Activated CD8-positive, alpha-beta T cell treated with anti-CD3 and anti-CD28 coated beads for 36 hours (primary cell): Measurements from ENCODE around the gene CD96. TPM values are rescaled to one million over a fixed set of nuclear protein-coding genes. Genes with fewer than 3 reads are reported as not detected.
"Not testable (repeated sequence)": the region's sequence is repeated elsewhere in the genome, so short reads cannot be mapped to it uniquely, and the experiment has no call there.

ENCODE experiments used
- ATAC-seq: fragments of 200-7000 bp; cut with Tn5 transposase; one replicate; pipeline ENCODE4 v1.10.0; 2021; ENCODE audit warnings: mild to moderate bottlenecking, moderate library complexity
- CTCF ChIA-PET: fragments of 350-600 bp; sonication (Branson Sonifier 250); formaldehyde crosslinking; loops from one replicate; lab custom pipeline; 2021; ENCODE audit warnings: antibody characterized with exemption; lab: Charles Lee
- POLR2A ChIA-PET: fragments of 350-600 bp; sonication (Branson Sonifier 250); formaldehyde crosslinking; loops from one replicate; lab custom pipeline; 2021; ENCODE audit warnings: antibody characterized with exemption; lab: Charles Lee
- DNase-seq: peaks from one replicate; pipeline ENCODE4 v3.0.0-alpha.2; 2020
- H3K27ac Mint-ChIP-seq: one replicate; pipeline ENCODE4 v1.8.0; 2021; ENCODE audit warnings: mild to moderate bottlenecking, mixed read lengths
- H3K27me3 Mint-ChIP-seq: one replicate; pipeline ENCODE4 v1.8.0; 2021; ENCODE audit warnings: mixed read lengths
- H3K36me3 Mint-ChIP-seq: one replicate; pipeline ENCODE4 v1.8.0; 2021; ENCODE audit warnings: low read depth, mixed read lengths
- H3K4me1 Mint-ChIP-seq: one replicate; pipeline ENCODE4 v1.8.0; 2021; ENCODE audit warnings: low read depth, mixed read lengths
- H3K4me3 Mint-ChIP-seq: one replicate; pipeline ENCODE4 v1.8.0; 2021; ENCODE audit warnings: mild to moderate bottlenecking, moderate library complexity, mixed read lengths
- H3K9me3 Mint-ChIP-seq: one replicate; pipeline ENCODE4 v1.8.0; 2021; ENCODE audit warnings: mixed read lengths
- intact Hi-C: fragments of 100-400 bp; cut with micrococcal nuclease; formaldehyde crosslinking; loops from one replicate; pipeline ENCODE4 v1.10.0; 2022
- total RNA-seq, 2 experiments: library from RNA; stranded (reverse); gene quantifications; one replicate each; pipeline ENCODE4 v1.2.3, GENCODE V29; 2021
- TF ChIP-seq, protein P1 (sequence below): fragments of 200-600 bp; IDR thresholded peaks from one replicate; pipeline ENCODE4 v1.8.0; 2022; ENCODE audit warnings: antibody characterized with exemption, mild to moderate bottlenecking

CD96 gene
- total RNA-seq, 2 experiments from 2014 or later: 142 to 147 TPM

DNA sequence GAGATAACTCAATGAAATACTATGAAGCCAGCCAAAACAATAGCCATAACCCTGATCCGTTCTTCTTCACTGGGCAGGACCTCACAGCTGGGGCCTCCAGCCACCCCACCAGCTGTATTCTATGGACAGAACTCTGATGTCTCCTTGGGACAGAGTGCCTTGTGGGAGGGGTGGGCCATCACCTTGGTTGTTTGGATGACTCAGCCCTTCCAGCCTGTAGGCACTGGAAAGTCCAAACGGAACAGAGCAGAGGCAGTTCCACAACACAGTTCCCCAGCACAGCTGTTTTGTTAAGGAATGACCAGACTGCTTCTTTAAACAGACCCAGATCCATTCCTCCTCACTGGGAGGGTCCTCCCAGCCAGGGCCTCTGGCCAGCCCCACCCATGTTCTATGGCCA, 85.1 kb downstream of the CD96 start:
- Mint-ChIP-seq H3K4me3 (no peak overlapping the region), H3K36me3 (peaks cover 59% of the 10 kb centered on the region), H3K4me1 (peaks cover 24% of the 10 kb centered on the region), H3K27ac (peak overlapping the region; percentile 60), H3K9me3 (peaks cover 13% of the 10 kb centered on the region), H3K27me3 (no peaks in the 10 kb centered on the region)
- POLR2A ChIA-PET: no interaction called here
- TF ChIP-seq, protein P1, sequence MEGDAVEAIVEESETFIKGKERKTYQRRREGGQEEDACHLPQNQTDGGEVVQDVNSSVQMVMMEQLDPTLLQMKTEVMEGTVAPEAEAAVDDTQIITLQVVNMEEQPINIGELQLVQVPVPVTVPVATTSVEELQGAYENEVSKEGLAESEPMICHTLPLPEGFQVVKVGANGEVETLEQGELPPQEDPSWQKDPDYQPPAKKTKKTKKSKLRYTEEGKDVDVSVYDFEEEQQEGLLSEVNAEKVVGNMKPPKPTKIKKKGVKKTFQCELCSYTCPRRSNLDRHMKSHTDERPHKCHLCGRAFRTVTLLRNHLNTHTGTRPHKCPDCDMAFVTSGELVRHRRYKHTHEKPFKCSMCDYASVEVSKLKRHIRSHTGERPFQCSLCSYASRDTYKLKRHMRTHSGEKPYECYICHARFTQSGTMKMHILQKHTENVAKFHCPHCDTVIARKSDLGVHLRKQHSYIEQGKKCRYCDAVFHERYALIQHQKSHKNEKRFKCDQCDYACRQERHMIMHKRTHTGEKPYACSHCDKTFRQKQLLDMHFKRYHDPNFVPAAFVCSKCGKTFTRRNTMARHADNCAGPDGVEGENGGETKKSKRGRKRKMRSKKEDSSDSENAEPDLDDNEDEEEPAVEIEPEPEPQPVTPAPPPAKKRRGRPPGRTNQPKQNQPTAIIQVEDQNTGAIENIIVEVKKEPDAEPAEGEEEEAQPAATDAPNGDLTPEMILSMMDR: no peak
- DNase-seq (no peak), ATAC-seq (no peak)
- intact Hi-C loops: no loop called here
- CTCF ChIA-PET: interaction anchor here (1.3 to 2.3 kb wide), 2 partner anchors 8 to 416 kb away, joined by 3 to 8 read pairs; no protein-coding TSS in a partner anchor

DNA sequence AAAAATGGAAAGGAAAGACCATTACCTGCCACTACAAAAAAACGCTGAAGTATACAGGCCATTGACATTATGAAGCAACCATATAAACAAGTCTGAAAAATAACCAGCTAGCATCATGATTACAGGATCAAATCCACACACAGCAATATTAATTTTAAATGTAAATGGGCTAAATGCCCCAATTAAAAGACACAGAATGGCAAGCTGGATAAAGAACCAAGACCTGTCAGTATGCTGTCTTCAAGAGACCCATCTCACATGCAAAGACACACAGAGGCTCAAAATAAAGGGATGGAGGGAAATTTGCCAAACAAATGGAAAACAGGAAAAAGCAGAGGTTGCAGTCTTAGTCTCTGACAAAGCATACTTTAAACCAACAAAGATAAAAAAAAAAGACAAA, 87.0 kb downstream of the CD96 start:
- CTCF ChIA-PET: interaction anchor here (1.1 to 2.3 kb wide), 3 partner anchors 10 to 12 kb away, joined by 4 to 8 read pairs (median 8); no protein-coding TSS in a partner anchor
- POLR2A ChIA-PET: not testable (repeated sequence)
- H3K36me3 Mint-ChIP-seq: peaks cover 68% of the 10 kb centered on the region

DNA sequence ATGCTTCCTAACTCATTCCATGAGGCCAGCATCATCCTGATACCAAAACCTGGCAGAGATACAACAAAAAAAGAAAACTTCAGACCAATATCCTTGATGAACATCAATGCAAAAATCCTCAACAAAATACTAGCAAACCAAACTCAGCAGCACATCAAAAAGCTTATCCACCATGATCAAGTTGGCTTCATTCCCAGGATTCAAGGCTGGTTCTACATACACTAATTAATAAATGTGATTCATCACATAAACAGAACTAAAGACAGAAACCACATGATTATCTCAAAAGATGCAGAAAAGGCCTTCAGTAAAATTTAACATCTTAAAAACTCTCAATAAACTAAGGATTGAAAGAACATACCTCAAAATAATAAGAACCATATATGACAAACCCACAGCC, 88.6 kb downstream of the CD96 start:
- H3K27me3 Mint-ChIP-seq, H3K4me3 Mint-ChIP-seq, ATAC-seq, DNase-seq, intact Hi-C loops, POLR2A ChIA-PET: not testable (repeated sequence)
- peaks cover 10% of the 10 kb centered on the region for H3K4me1 Mint-ChIP-seq
- peaks cover 13% of the 10 kb centered on the region for H3K9me3 Mint-ChIP-seq
- peaks cover 64% of the 10 kb centered on the region for H3K36me3 Mint-ChIP-seq
- peak overlapping the region; percentile 44 for H3K27ac Mint-ChIP-seq
- CTCF ChIA-PET: interaction anchor here (1.1 to 1.4 kb wide), 2 partner anchors 10 to 11 kb away, joined by 3 to 5 read pairs; no protein-coding TSS in a partner anchor

More for the DNA sequence above, 87.0 kb downstream of the CD96 start:
- ATAC-seq, DNase-seq, H3K4me3 Mint-ChIP-seq, H3K27me3 Mint-ChIP-seq, H3K27ac Mint-ChIP-seq, intact Hi-C loops: not testable (repeated sequence)
- Mint-ChIP-seq H3K4me1 (peaks cover 17% of the 10 kb centered on the region), H3K9me3 (peaks cover 13% of the 10 kb centered on the region)

DNA sequence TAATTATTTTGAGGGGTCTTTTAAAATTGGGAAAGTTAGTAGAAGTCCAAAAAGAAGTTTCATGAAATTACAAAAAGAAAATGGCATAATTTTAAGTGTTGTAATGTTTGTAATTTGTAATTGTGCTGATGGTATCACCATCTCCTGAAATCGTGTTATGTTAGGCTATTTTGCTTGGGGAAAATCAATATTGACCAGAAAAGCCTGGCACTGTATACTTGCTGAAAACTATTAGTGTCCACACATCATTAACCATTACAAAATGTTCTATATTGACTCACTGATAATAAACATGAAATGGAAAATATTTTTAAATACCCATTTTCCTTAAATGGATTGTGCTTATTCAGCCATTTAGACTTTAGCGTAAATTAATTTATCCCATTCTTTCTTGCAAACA, 93.4 kb downstream of the CD96 start:
- no peak overlapping the region for H3K4me3 Mint-ChIP-seq
- no peaks in the 10 kb centered on the region for H3K27me3 Mint-ChIP-seq
- no peak overlapping the region for H3K27ac Mint-ChIP-seq
- intact Hi-C loops: no loop called here
- TF ChIP-seq, protein P1: no peak
- ChIA-PET POLR2A (no interaction called here), CTCF (no interaction called here)
- DNase-seq: no peak
- peaks cover 5% of the 10 kb centered on the region for H3K9me3 Mint-ChIP-seq
- peaks cover 68% of the 10 kb centered on the region for H3K36me3 Mint-ChIP-seq
- no peak for ATAC-seq
- no peaks in the 10 kb centered on the region for H3K4me1 Mint-ChIP-seq

DNA sequence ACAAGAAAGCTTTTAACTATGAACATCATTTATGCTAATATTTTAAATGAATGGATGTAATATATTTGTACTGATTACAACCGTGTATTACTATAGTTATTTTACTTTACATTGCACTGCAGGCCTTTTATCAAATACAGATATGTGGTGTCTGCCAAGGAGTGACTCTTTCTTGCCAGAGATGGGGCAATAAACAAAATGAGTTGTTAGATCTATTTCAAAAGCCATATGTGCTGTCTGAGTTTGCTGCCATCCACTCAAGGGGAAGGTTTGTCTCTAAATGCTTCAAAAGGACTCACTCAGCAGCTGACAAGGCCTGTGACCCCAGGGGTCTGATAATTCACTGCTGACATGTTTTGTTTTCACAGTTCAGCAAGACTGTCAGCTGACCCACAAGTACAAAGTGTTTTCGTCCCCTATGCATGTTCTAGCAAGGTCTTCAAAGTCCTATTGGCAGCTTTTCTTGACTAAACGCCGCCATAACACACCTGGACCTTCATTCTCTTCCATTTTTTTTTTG, 94.4 kb downstream of the CD96 start:
- ChIA-PET CTCF (interaction anchor here (1.0 kb wide), 1 partner anchor 98 kb away, joined by 3 read pairs; no protein-coding TSS in a partner anchor), POLR2A (interaction anchor here (0.6 kb wide), 1 partner anchor 492 kb away, joined by 3 read pairs; no protein-coding TSS in a partner anchor)
- intact Hi-C loops: no loop called here
- Mint-ChIP-seq H3K4me3 (no peak overlapping the region), H3K27me3 (no peaks in the 10 kb centered on the region), H3K4me1 (no peaks in the 10 kb centered on the region), H3K27ac (no peak overlapping the region), H3K36me3 (peaks cover 66% of the 10 kb centered on the region), H3K9me3 (peaks cover 5% of the 10 kb centered on the region)
- TF ChIP-seq, protein P1: no peak
- ATAC-seq (no peak), DNase-seq (no peak)

DNA sequence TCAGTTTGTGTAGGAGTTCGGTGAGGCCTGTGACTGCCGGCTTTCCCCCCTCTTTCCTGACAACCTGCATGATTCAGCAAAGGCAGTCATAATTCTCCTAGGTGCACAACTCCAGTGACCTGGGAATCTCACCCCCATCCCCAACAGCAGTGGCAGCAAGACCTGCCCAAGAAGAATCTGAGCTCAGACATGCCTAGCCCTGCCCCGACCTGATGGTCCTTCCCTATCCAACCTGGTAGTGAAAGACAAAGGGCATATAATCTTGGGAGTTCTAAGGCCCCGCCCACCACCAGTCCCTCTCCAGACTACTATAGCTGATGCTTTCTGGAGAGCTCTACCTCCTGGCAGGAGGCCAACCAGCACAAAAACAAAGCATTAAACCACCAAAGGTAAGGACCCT, 97.3 kb downstream of the CD96 start:
- H3K4me3 Mint-ChIP-seq: no peak overlapping the region
- H3K4me1 Mint-ChIP-seq: no peaks in the 10 kb centered on the region
- H3K9me3 Mint-ChIP-seq: peaks cover 27% of the 10 kb centered on the region
- peaks cover 68% of the 10 kb centered on the region for H3K36me3 Mint-ChIP-seq
- ChIA-PET POLR2A (no interaction called here), CTCF (interaction anchor here (1.0 kb wide), 1 partner anchor 28 kb away, joined by 3 read pairs; no protein-coding TSS in a partner anchor)
- intact Hi-C loops: no loop called here
- ATAC-seq: no peak
- peak overlapping the region; percentile 7 for H3K27ac Mint-ChIP-seq
- no peaks in the 10 kb centered on the region for H3K27me3 Mint-ChIP-seq
- TF ChIP-seq, protein P1: no peak
- no peak for DNase-seq
